NB4 (cell line): ENCODE data around the gene CCDC152.

ENCODE experiments used
- DNase-seq: peaks from one replicate; pipeline ENCODE4 v3.0.0; 2010; ENCODE audit warnings: low read depth
- H3K4me3 ChIP-seq: one replicate; pipeline ENCODE4 v1.5.1; 2011; ENCODE audit warnings: mild to moderate bottlenecking, low read depth, low read length, moderate library complexity
- CTCF ChIP-seq: IDR thresholded peaks from one replicate; pipeline ENCODE4 v1.5.1; 2012; ENCODE audit warnings: low read depth, low read length
- MAX ChIP-seq: IDR thresholded peaks from 2 replicates; pipeline ENCODE4 v1.6.1; 2011; ENCODE audit warnings: low read depth, low read length
- MYC ChIP-seq: IDR thresholded peaks from 2 replicates; pipeline ENCODE4 v1.6.1; 2011; ENCODE audit warnings: low read depth, low read length
- POLR2A ChIP-seq: IDR thresholded peaks from 2 replicates; pipeline ENCODE4 v1.6.1; 2011; ENCODE audit warnings: mild to moderate bottlenecking; ENCODE audit not compliant: insufficient read length; ENCODE audit errors: extremely low read depth

The CCDC152 gene

GRCh38 chr5:42826757-42827515 is 70.3 kb downstream of the CCDC152 start:
- no peak overlapping the region for H3K4me3 ChIP-seq
- no peak for TF ChIP-seq POLR2A
- TF ChIP-seq MAX: no peak
- TF ChIP-seq CTCF: no peak
- TF ChIP-seq MYC: no peak
- no peak for DNase-seq

- no peak for DNase-seq
- TF ChIP-seq CTCF: no peak
- TF ChIP-seq POLR2A: no peak
- no peak for TF ChIP-seq MAX
- no peak for TF ChIP-seq MYC
- H3K4me3 ChIP-seq: no peak overlapping the region
These were observed 72.1 kb downstream of the CCDC152 start for GRCh38 chr5:42828671-42829070.

- no peak for DNase-seq
- TF ChIP-seq CTCF (no peak), POLR2A (no peak), MAX (no peak)
- H3K4me3 ChIP-seq: no peak overlapping the region
These were observed 74.3 kb downstream of the CCDC152 start for GRCh38 chr5:42830924-42831323.

- no peak for TF ChIP-seq MYC
- TF ChIP-seq CTCF: no peak
- TF ChIP-seq POLR2A: no peak
- TF ChIP-seq MAX: no peak
- DNase-seq: no peak
- H3K4me3 ChIP-seq: no peak overlapping the region
These were observed 75.4 kb downstream of the CCDC152 start for GRCh38 chr5:42832060-42832459.

GRCh38 chr5:42836070-42836769 is 79.6 kb downstream of the CCDC152 start:
- TF ChIP-seq MAX (no peak), CTCF (no peak), POLR2A (no peak), MYC (no peak)
- DNase-seq: no peak
- no peak overlapping the region for H3K4me3 ChIP-seq
